GM13976 (cell line): ENCODE results near the gene SLC26A5.

ENCODE experiments used
- DNase-seq: peaks from one replicate; pipeline ENCODE4 v3.0.0; 2012; ENCODE audit warnings: low spot score
- CTCF ChIP-seq: IDR thresholded peaks from 2 replicates; pipeline ENCODE4 v1.5.1; 2012; ENCODE audit warnings: borderline replicate concordance, mild to moderate bottlenecking; ENCODE audit not compliant: insufficient read depth; ENCODE audit errors: extremely low read depth, missing control alignments, control extremely low read depth
- in situ Hi-C: fragments of 300-500 bp; cut with MboI; formaldehyde crosslinking; loops from one replicate; pipeline ENCODE4 v1.12.0; 2022; ENCODE audit warnings: low sequenced_read_pairs, mixed read lengths, inconsistent platforms; ENCODE audit not compliant: unreplicated experiment

Gene SLC26A5

DNA sequence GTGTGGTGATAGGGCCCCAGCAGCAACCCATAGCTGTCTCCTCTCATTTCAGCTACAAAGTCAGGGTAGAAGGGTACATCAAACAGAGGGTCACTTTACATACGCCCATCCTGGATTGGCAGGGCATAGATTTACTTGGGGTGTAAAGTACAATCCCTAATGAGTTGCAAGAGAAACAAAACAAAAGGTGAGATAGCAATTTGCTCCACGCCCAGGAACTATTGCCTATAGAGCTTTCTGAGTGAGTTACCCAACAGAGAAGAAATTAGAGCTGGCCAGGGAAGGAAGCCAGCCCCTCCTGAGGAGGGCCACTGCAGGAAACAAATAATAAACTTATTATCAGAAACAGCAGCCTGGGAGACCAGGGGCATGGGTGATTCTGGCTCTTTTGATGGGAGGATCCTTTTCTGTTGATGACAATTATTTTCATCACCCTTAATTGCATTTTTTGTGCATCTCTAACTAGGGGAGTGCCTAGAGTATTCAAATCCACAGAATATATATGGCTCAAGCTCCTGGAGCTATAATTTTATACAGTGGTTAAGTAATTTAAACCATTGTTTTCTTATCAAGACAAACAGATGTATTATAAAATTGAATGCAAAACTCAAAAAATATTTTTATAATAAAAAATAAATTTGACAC is 47.4 kb downstream of the SLC26A5 start:
- no peak for DNase-seq
- no peak for TF ChIP-seq CTCF
- in situ Hi-C loops, result no loop called here

GRCh38 chr7:103396471-103396870 is 49.5 kb downstream of the SLC26A5 start:
- TF ChIP-seq CTCF, result no peak
- DNase-seq, result no peak
- in situ Hi-C loops, result no loop called here

DNA sequence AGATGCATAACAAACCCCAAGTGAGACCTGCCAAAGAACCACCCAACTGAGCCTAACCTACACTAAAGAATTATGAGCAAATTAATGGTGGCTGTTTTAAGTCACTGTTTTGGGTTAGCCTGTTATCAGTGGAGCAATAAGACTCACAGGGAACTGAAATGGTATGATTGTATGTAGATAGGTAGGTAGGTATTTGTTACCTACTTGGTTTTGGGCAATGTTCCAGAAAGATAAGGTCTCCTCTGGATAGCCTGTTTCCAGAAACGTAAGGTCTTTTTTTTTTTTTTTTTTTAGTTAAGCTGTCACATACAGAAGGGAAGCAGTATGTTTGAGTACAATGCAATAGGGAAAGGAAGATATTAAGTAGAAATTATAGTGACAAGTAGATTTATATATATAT is 50.9 kb downstream of the SLC26A5 start:
- in situ Hi-C loops, result no loop called here
- no peak for DNase-seq
- no peak for TF ChIP-seq CTCF

GRCh38 chr7:103394566-103394965 is 51.4 kb downstream of the SLC26A5 start:
- in situ Hi-C loops, result no loop called here
- TF ChIP-seq CTCF, result no peak
- no peak for DNase-seq

DNA sequence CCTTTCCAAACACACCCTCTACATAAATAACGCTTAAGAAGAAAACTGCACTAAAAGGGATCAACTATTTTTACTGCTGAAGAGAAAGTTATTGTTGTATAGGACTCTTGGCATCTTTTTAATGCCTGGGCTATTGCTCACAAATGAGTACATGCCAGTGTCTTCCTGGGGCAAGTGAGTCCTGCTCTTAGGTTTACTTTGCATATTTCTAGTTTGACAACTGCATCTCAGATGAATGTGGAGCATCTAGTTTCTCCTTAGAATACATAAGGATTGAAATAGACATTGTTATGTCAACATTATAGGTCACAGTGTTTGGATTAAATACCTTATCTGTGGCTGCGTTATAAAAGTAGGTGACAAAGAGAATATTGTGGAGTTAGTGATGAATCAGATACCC is 54.0 kb downstream of the SLC26A5 start:
- no peak for TF ChIP-seq CTCF
- no peak for DNase-seq
- in situ Hi-C loops, result no loop called here

DNA sequence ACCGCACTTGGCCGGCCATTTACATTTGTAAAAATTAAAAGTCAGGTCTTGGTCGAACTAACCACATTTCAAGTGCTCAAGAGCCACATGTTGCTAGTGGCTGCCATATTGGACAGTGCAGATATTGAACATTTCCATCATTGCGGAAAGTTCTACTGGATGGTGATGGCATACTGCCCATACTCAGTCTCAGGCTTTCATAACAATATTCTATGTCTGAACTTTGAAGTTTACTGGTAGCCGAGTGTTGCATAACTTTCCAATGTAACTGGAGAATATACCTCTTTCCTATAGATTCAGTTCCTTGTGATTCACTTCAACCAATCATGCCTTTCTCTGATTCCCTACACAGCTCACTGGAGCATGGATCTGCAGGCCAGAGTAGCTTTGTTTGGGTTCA is 54.9 kb downstream of the SLC26A5 start:
- DNase-seq, result no peak
- in situ Hi-C loops, result no loop called here
- TF ChIP-seq CTCF, result no peak
